ENCODE data around the gene MYBPC2. TPM values are rescaled to one million over a fixed set of nuclear protein-coding genes. Genes with fewer than 3 reads are reported as not detected.
"Not testable (repeated sequence)": the region's sequence is repeated elsewhere in the genome, so short reads cannot be mapped to it uniquely, and the experiment has no call there.

MYBPC2 gene
- total RNA-seq, 2 donors from 2014 or later = not detected

- intact Hi-C loops (cut with DNase I) = no loop called here
- Histone ChIP-seq H3K9me3 (no peaks in the 10 kb centered on the region), H3K4me1 (peaks cover 3% of the 10 kb centered on the region), H3K27ac (no peak overlapping the region), H3K4me3 (no peak overlapping the region), H3K36me3 (no peaks in the 10 kb centered on the region), H3K9ac (ENCODE audit: low read depth in 2 of 2, low read length in 2 of 2) (no peak overlapping the region), H3K27me3 (no peaks in the 10 kb centered on the region)
- no peak for DNase-seq
- no peak for TF ChIP-seq CTCF (IDR thresholded peaks at IDR 0.05)
These were observed 45.4 kb upstream of the MYBPC2 start for GRCh38 chr19:50387176-50387867.

- no peak overlapping the region for H3K27ac ChIP-seq
- no peak for DNase-seq
- intact Hi-C loops (cut with DNase I) = no loop called here
- no peaks in the 10 kb centered on the region for H3K36me3 ChIP-seq
- no peak overlapping the region for H3K9ac ChIP-seq (ENCODE audit: low read depth in 2 of 2, low read length in 2 of 2)
- no peaks in the 10 kb centered on the region for H3K27me3 ChIP-seq
- TF ChIP-seq CTCF (IDR thresholded peaks at IDR 0.05) = no peak
- no peak overlapping the region for H3K4me3 ChIP-seq
- peaks cover 3% of the 10 kb centered on the region for H3K4me1 ChIP-seq
- no peaks in the 10 kb centered on the region for H3K9me3 ChIP-seq
These were observed 44.8 kb upstream of the MYBPC2 start for GRCh38 chr19:50387868-50388245.

GRCh38 chr19:50390295-50390694, 42.4 kb upstream of the MYBPC2 start:
- H3K4me3 ChIP-seq; H3K4me1 ChIP-seq; H3K27me3 ChIP-seq; intact Hi-C loops (cut with DNase I); H3K36me3 ChIP-seq; H3K9ac ChIP-seq (ENCODE audit: low read depth in 2 of 2, low read length in 2 of 2); DNase-seq; H3K9me3 ChIP-seq; H3K27ac ChIP-seq: not testable (repeated sequence)

DNA sequence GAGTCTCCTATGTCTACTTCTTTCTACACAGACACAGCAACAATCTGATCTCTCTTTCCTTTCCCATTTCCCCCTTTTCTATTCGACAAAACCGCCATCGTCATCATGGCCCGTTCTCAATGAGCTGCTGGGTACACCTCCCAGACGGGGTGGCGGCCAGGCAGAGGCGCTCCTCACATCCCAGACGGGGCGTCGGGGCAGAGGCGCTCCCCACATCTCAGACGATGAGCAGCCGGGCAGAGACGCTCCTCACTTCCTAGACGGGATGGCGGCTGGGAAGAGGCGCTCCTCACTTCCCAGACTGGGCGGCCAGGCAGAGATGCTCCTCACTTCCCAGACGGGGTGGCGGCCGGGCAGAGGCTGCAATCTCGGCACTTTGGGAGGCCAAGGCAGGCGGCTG, 41.7 kb upstream of the MYBPC2 start:
- H3K9me3 ChIP-seq; H3K27me3 ChIP-seq; H3K9ac ChIP-seq (ENCODE audit: low read depth in 2 of 2, low read length in 2 of 2); intact Hi-C loops (cut with DNase I); H3K27ac ChIP-seq; DNase-seq; H3K4me1 ChIP-seq; H3K4me3 ChIP-seq; H3K36me3 ChIP-seq: not testable (repeated sequence)

DNA sequence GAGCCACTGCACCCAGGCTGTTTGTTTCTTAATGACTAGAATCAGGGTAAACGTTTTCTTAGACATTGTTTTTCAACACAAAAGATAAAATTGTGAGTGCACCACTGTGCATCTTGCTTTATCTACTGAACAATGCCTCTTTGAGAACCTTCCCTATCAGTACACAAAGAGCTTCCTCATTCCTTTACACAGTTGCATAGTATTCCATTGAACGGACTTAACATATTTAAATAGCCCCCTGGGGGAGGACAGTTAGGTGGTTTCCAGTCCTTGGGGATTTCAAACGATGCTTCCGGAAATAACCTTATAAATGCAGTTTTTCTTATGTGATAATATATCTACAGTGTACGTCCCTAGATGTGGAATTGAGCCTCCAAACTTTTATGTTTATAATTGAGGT, 39.9 kb upstream of the MYBPC2 start:
- H3K4me3 ChIP-seq = no peak overlapping the region
- no peaks in the 10 kb centered on the region for H3K9me3 ChIP-seq
- intact Hi-C loops (cut with DNase I) = no loop called here
- no peak overlapping the region for H3K27ac ChIP-seq
- H3K9ac ChIP-seq (ENCODE audit: low read depth in 2 of 2, low read length in 2 of 2) = no peak overlapping the region
- no peaks in the 10 kb centered on the region for H3K36me3 ChIP-seq
- H3K27me3 ChIP-seq = no peaks in the 10 kb centered on the region
- H3K4me1 ChIP-seq = no peaks in the 10 kb centered on the region
- DNase-seq = no peak
- no peak for TF ChIP-seq CTCF (IDR thresholded peaks at IDR 0.05)

- Histone ChIP-seq H3K4me3 (no peak overlapping the region), H3K9ac (ENCODE audit: low read depth in 2 of 2, low read length in 2 of 2) (no peak overlapping the region), H3K4me1 (no peaks in the 10 kb centered on the region), H3K27ac (no peak overlapping the region), H3K27me3 (no peaks in the 10 kb centered on the region), H3K9me3 (no peaks in the 10 kb centered on the region), H3K36me3 (no peaks in the 10 kb centered on the region)
- TF ChIP-seq CTCF (IDR thresholded peaks at IDR 0.05) = no peak
- no peak for DNase-seq
- intact Hi-C loops (cut with DNase I) = no loop called here
These were observed 39.1 kb upstream of the MYBPC2 start for GRCh38 chr19:50393589-50393988.

Measured in colonic mucosa (tissue), 4 donors.